K562 (cell line): Measurements from ENCODE around the gene GSTM5. TPM values are rescaled to one million over a fixed set of nuclear protein-coding genes. Genes with fewer than 3 reads are reported as not detected.

ENCODE experiments used
- ATAC-seq: fragments of 200-7000 bp; cut with Tn5 transposase; 3 replicates; pipeline ENCODE4 v1.9.1; 2020; ENCODE audit warnings: moderate library complexity
- BruUV-seq: library from RNA; stranded (reverse); fragments of 400-500 nt; replicated peaks from 2 replicates; lab custom pipeline; 2021; lab: Mats Ljungman, UMichigan
- CTCF ChIA-PET: fragments of 300-600 bp; formaldehyde crosslinking; extraction: SDS; loops from one replicate; lab custom pipeline; 2021; ENCODE audit warnings: low intra/inter-chr PET ratio; lab: Yijun Ruan, JAX
- POLR2A ChIA-PET: fragments of 300-600, 350-650 bp; sonication (Branson Sonifier 250); formaldehyde crosslinking; extraction: SDS; loops from one replicate; lab custom pipeline; 2021; ENCODE audit warnings: antibody characterized with exemption, inconsistent platforms; lab: Yijun Ruan, JAX
- DNase-seq, 4 experiments: peaks; one replicate each; pipeline versions ENCODE4 v3.0.0 to v3.0.0-alpha.2; 2011 to 2018; ENCODE audit warnings: low spot score in 3 of 4, mixed read lengths in 3 of 4; ENCODE audit errors: extremely low read depth in 1 of 4
- FAIRE-seq: peaks from 2 replicates; lab custom pipeline; 2011; peaks lifted over from hg19 to GRCh38; lab: Jason Lieb, UNC
- H2AFZ ChIP-seq: 2 replicates; pipeline ENCODE4 v1.6.0; 2011; ENCODE audit warnings: low read depth, low read length, control low read depth, inconsistent platforms
- H3K27ac ChIP-seq: fragments of 200-600 bp; 3 replicates; pipeline ENCODE4 v1.8.0; 2011; ENCODE audit warnings: low read depth, mild to moderate bottlenecking, control low read depth, inconsistent platforms, low read length, moderate library complexity, mixed read lengths; ENCODE audit errors: extremely low read depth
- H3K27me3 ChIP-seq, 2 experiments: fragments of 300-600 bp in 1 of 2; 2 replicates in 1 of 2; 3 replicates in 1 of 2; pipeline versions ENCODE4 v1.6.0 to v1.8.0; 2011; ENCODE audit warnings: inconsistent platforms in 2 of 2, low read length in 2 of 2, mild to moderate bottlenecking in 1 of 2, mixed read lengths in 1 of 2, moderate library complexity in 1 of 2; ENCODE audit not compliant: control insufficient read depth in 2 of 2, insufficient read depth in 2 of 2
- H3K36me3 ChIP-seq: fragments of 300-600 bp; 3 replicates; pipeline ENCODE4 v1.8.0; 2011; ENCODE audit warnings: mild to moderate bottlenecking, low read length, inconsistent platforms; ENCODE audit not compliant: control insufficient read depth, insufficient read depth
- H3K4me1 ChIP-seq, 2 experiments: fragments of 200-600 bp in 1 of 2; replicated peaks in 1 of 2; 2 replicates in 1 of 2; 3 replicates in 1 of 2; pipeline versions ENCODE4 v1.5.1 to v1.8.0; 2011; ENCODE audit warnings: inconsistent platforms in 2 of 2, low read length in 2 of 2, mild to moderate bottlenecking in 1 of 2, mixed read lengths in 1 of 2, moderate library complexity in 1 of 2; ENCODE audit not compliant: control insufficient read depth in 2 of 2, insufficient read depth in 2 of 2
- H3K4me2 ChIP-seq: 2 replicates; pipeline ENCODE4 v1.6.1; 2011; ENCODE audit warnings: low read length, control low read depth, inconsistent platforms, mixed read lengths; ENCODE audit not compliant: insufficient read depth
- H3K4me3 ChIP-seq: fragments of 200-600 bp; sonication (generic), shearing (Covaris generic); 2 replicates; pipeline ENCODE4 v1.5.1; 2016; ENCODE audit warnings: control low read depth, inconsistent platforms
- H3K79me2 ChIP-seq: fragments of 200-600 bp; 3 replicates; pipeline ENCODE4 v1.8.0; 2011; ENCODE audit warnings: low read length, inconsistent platforms; ENCODE audit not compliant: control insufficient read depth, insufficient read depth
- H3K9ac ChIP-seq, 2 experiments: 2 replicates each; pipeline versions ENCODE4 v1.6.0 to v1.6.1; 2011; ENCODE audit warnings: low read depth in 2 of 2, low read length in 2 of 2, control low read depth in 1 of 2, inconsistent platforms in 1 of 2, mild to moderate bottlenecking in 1 of 2, mixed read lengths in 1 of 2; ENCODE audit not compliant: insufficient read depth in 1 of 2
- H3K9me1 ChIP-seq: one replicate; pipeline ENCODE4 v1.6.0; 2011; ENCODE audit warnings: inconsistent platforms, mild to moderate bottlenecking, low read length, moderate library complexity; ENCODE audit not compliant: control insufficient read depth, insufficient read depth
- H3K9me3 ChIP-seq: replicated peaks from 2 replicates; pipeline ENCODE4 v1.5.1; 2011; ENCODE audit warnings: low read depth, low read length, inconsistent platforms; ENCODE audit not compliant: control insufficient read depth, insufficient read depth
- H4K20me1 ChIP-seq: replicated peaks from 2 replicates; pipeline ENCODE4 v1.6.1; 2011; ENCODE audit warnings: low read length, inconsistent platforms, mixed read lengths; ENCODE audit not compliant: control insufficient read depth, insufficient read depth
- CHD2 ChIP-seq: IDR thresholded peaks from 2 replicates; pipeline ENCODE4 v1.6.1; 2011; ENCODE audit warnings: low read depth, low read length
- KDM1A ChIP-seq, 2 experiments: fragments of 450-650 bp; IDR thresholded peaks; 2 replicates each; pipeline ENCODE4 v1.6.1; 2016; ENCODE audit warnings: mild to moderate bottlenecking in 2 of 2
- PRPF4 ChIP-seq: fragments of 200-400 bp; formaldehyde crosslinking; IDR thresholded peaks from one replicate; pipeline ENCODE4 v1.6.1; 2017; ENCODE audit warnings: low read length, low read depth, mild to moderate bottlenecking; ENCODE audit not compliant: insufficient read depth, poor library complexity, severe bottlenecking
- RBM14 ChIP-seq: fragments of 200-400 bp; formaldehyde crosslinking; IDR thresholded peaks from 2 replicates; pipeline ENCODE4 v1.6.1; 2018; ENCODE audit warnings: low read depth, mild to moderate bottlenecking, low read length, moderate library complexity, borderline replicate concordance; ENCODE audit not compliant: insufficient read depth
- TCF7L2 ChIP-seq: fragments of 150-350 bp; IDR thresholded peaks from 2 replicates; pipeline ENCODE4 v1.6.1; 2016; ENCODE audit warnings: low read depth, mild to moderate bottlenecking, low read length, moderate library complexity
- ZEB2 ChIP-seq: fragments of 450-650 bp; IDR thresholded peaks from 2 replicates; pipeline ENCODE4 v1.6.1; 2016
- ZFP30 ChIP-seq: fragments of 250-450 bp; sonication (Bioruptor Pico); IDR thresholded peaks from 2 replicates; pipeline ENCODE4 v1.8.0; 2022; ENCODE audit warnings: moderate library complexity, mild to moderate bottlenecking, inconsistent platforms, borderline replicate concordance
- ZNF707 ChIP-seq: fragments of 250-450 bp; sonication (Bioruptor Pico); conservative IDR thresholded peaks from 2 replicates; pipeline ENCODE4 v1.8.0; 2022; ENCODE audit warnings: inconsistent platforms, mild to moderate bottlenecking, moderate library complexity
- WGBS: fragments of 100-300 bp; shearing (Covaris generic); methylation state at CpG from one replicate; pipeline ENCODE4 v1.1.6; 2016; ENCODE audit warnings: low coverage, mixed read lengths; ENCODE audit not compliant: insufficient coverage; ENCODE audit errors: missing lambda C conversion rate; 5-methylcytosine and 5-hydroxymethylcytosine counted together
- in situ Hi-C: fragments of 300-500 bp; cut with MboI; formaldehyde crosslinking; loops from 4 replicates; pipeline ENCODE4 v1.15.0; 2018; ENCODE audit warnings: inconsistent platforms, mixed read lengths
- intact Hi-C: fragments of 100-400 bp; cut with micrococcal nuclease; formaldehyde crosslinking; loops from 2 replicates; pipeline ENCODE4 v1.14.2; 2022
- polyA plus RNA-seq, 8 experiments: library from polyadenylated mRNA; depleted of rRNA in 4 of 8; stranded (reverse) in 5 of 8; unstranded in 3 of 8; fragments of >200 nt; fragmentation: Nextera tagmentation in 2 of 8; fragmentation: Illumina TruSeq in 1 of 8; extraction: Ambion mirVana in 2 of 8; extraction: Trizol in 1 of 8; gene quantifications; 2 replicates each; pipeline versions ENCODE4 v1.2.1 to v1.2.3, GENCODE V29; 2011 to 2014; ENCODE audit warnings: inconsistent platforms in 1 of 8, missing spikeins in 1 of 8
- total RNA-seq, 7 experiments: library from RNA; depleted of rRNA in 6 of 7; stranded (reverse); fragments of >200 nt in 6 of 7; fragmentation: Illumina TruSeq in 2 of 7; extraction: Trizol in 2 of 7; gene quantifications; 2 replicates each; pipeline versions ENCODE4 v1.2.1 to v1.2.3, GENCODE V29; 2011 to 2021; ENCODE audit warnings: low replicate concordance in 1 of 7
- TF ChIP-seq, protein P1 (sequence below): fragments of 450-650 bp; formaldehyde crosslinking; IDR thresholded peaks from 2 replicates; pipeline ENCODE4 v1.4.0; 2020; ENCODE audit warnings: mild to moderate bottlenecking, moderate library complexity
- TF ChIP-seq, protein P2 (sequence below): sonication (generic); formaldehyde crosslinking; IDR thresholded peaks from 2 replicates; pipeline ENCODE4 v1.8.0; 2022; ENCODE audit warnings: missing genetic modification reagents, mild to moderate bottlenecking, borderline replicate concordance
- TF ChIP-seq, protein P3 (sequence below): sonication (generic); formaldehyde crosslinking; IDR thresholded peaks from 2 replicates; pipeline ENCODE4 v1.8.1; 2023; ENCODE audit warnings: mild to moderate bottlenecking, missing genetic modification reagents
- TF ChIP-seq, protein P4 (sequence below): fragments of 150-350 bp; conservative IDR thresholded peaks from 2 replicates; pipeline ENCODE4 v1.6.1; 2014; ENCODE audit warnings: low read length

The GSTM5 gene
- total and polyA plus RNA-seq, 9 of the 15 experiments (the other 6 are each of a cell fraction or from before 2014, with no cell fraction given), result not detected

DNA sequence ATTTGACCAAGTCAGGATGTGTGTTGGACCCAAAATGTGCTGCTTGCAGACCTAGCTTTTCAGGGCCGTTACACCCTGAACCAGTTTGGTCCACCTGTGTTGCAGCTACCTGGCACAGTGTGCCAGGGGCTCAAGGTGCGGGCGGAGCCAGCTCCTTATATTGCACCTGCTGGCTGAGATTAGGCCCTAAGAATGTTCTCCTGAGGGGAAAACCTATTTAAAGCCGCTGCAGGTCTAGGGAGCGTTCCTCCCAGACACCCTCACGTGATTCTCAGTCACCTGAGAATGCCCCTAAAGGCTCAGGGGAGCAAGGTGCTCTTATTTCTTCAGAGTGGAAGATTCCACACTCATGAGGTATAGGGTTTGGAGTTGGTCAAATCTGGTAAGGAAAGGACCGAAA is 16.8 kb downstream of the GSTM5 start:
- POLR2A ChIA-PET, result no interaction called here
- H4K20me1 ChIP-seq, result no peaks in the 10 kb centered on the region
- in situ Hi-C loops (no loop called here), intact Hi-C loops (no loop called here)
- no peak overlapping the region for H3K27ac ChIP-seq
- BruUV-seq, result no TSS peak
- CTCF ChIA-PET, result no interaction called here
- H3K4me2 ChIP-seq, result no peak overlapping the region
- H3K79me2 ChIP-seq, result no peaks in the 10 kb centered on the region
- no peak for FAIRE-seq
- H3K4me3 ChIP-seq, result no peak overlapping the region
- WGBS, result 16% methylated on average over 7 of the region's 7 CpGs
- no peak overlapping the region for H3K9ac ChIP-seq
- H3K9me3 ChIP-seq, result peaks cover 11% of the 10 kb centered on the region
- ATAC-seq, result no peak
- DNase-seq, result no peak
- no peak overlapping the region for H2AFZ ChIP-seq
- H3K27me3 ChIP-seq, result peaks cover 0 to 12% of the 10 kb centered on the region in 2 experiments; a peak in 2 of 5 replicates
- peaks cover 0 to 10% of the 10 kb centered on the region in 2 experiments; a peak in 3 of 5 replicates for H3K4me1 ChIP-seq
- H3K36me3 ChIP-seq, result no peaks in the 10 kb centered on the region
- H3K9me1 ChIP-seq, result no peaks in the 10 kb centered on the region
- TF ChIP-seq ZFP30 (no peak), TCF7L2 (no peak), CHD2 (no peak), PRPF4 (no peak), ZEB2 (no peak), KDM1A (IDR thresholded peaks at IDR 0.05) (no peak), ZNF707 (no peak), RBM14 (no peak)
- TF ChIP-seq, protein P1, sequence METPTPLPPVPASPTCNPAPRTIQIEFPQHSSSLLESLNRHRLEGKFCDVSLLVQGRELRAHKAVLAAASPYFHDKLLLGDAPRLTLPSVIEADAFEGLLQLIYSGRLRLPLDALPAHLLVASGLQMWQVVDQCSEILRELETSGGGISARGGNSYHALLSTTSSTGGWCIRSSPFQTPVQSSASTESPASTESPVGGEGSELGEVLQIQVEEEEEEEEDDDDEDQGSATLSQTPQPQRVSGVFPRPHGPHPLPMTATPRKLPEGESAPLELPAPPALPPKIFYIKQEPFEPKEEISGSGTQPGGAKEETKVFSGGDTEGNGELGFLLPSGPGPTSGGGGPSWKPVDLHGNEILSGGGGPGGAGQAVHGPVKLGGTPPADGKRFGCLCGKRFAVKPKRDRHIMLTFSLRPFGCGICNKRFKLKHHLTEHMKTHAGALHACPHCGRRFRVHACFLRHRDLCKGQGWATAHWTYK (CRISPR knock-in tag), result no peak
- TF ChIP-seq, protein P2, sequence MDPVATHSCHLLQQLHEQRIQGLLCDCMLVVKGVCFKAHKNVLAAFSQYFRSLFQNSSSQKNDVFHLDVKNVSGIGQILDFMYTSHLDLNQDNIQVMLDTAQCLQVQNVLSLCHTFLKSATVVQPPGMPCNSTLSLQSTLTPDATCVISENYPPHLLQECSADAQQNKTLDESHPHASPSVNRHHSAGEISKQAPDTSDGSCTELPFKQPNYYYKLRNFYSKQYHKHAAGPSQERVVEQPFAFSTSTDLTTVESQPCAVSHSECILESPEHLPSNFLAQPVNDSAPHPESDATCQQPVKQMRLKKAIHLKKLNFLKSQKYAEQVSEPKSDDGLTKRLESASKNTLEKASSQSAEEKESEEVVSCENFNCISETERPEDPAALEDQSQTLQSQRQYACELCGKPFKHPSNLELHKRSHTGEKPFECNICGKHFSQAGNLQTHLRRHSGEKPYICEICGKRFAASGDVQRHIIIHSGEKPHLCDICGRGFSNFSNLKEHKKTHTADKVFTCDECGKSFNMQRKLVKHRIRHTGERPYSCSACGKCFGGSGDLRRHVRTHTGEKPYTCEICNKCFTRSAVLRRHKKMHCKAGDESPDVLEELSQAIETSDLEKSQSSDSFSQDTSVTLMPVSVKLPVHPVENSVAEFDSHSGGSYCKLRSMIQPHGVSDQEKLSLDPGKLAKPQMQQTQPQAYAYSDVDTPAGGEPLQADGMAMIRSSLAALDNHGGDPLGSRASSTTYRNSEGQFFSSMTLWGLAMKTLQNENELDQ (CRISPR knock-in tag), result no peak
- TF ChIP-seq, protein P3, sequence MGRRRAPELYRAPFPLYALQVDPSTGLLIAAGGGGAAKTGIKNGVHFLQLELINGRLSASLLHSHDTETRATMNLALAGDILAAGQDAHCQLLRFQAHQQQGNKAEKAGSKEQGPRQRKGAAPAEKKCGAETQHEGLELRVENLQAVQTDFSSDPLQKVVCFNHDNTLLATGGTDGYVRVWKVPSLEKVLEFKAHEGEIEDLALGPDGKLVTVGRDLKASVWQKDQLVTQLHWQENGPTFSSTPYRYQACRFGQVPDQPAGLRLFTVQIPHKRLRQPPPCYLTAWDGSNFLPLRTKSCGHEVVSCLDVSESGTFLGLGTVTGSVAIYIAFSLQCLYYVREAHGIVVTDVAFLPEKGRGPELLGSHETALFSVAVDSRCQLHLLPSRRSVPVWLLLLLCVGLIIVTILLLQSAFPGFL (CRISPR knock-in tag), result no peak
- TF ChIP-seq, protein P4, sequence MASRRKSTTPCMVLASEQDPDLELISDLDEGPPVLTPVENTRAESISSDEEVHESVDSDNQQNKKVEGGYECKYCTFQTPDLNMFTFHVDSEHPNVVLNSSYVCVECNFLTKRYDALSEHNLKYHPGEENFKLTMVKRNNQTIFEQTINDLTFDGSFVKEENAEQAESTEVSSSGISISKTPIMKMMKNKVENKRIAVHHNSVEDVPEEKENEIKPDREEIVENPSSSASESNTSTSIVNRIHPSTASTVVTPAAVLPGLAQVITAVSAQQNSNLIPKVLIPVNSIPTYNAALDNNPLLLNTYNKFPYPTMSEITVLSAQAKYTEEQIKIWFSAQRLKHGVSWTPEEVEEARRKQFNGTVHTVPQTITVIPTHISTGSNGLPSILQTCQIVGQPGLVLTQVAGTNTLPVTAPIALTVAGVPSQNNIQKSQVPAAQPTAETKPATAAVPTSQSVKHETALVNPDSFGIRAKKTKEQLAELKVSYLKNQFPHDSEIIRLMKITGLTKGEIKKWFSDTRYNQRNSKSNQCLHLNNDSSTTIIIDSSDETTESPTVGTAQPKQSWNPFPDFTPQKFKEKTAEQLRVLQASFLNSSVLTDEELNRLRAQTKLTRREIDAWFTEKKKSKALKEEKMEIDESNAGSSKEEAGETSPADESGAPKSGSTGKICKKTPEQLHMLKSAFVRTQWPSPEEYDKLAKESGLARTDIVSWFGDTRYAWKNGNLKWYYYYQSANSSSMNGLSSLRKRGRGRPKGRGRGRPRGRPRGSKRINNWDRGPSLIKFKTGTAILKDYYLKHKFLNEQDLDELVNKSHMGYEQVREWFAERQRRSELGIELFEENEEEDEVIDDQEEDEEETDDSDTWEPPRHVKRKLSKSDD, result no peak
